ENCODE measurements around the gene OTUB2.

OTUB2 gene

DNA sequence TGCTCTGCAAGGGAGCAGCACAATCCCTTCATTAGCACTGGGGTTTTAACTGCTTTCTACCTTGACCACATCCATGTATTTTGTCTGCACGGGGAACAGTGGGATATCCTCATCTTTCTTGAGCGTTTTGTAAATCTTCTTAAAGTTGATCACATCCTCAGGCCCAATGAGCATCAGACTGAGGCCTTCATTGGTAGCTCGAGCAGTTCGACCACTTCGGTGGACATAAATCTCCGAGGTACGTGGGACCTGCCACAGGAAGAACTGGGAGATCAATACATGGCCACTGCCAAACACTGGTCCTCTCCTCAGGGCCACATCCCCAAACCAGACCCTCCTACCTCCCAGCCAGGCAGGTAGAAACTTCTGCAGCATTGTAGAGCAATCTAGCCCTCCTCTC, 28.8 kb downstream of the OTUB2 start:
- H3K27me3 ChIP-seq (ENCODE audit: insufficient read depth, low read length): no peaks in the 10 kb centered on the region
- H3K9me2 ChIP-seq (ENCODE audit: low read depth, low read length): no peaks in the 10 kb centered on the region
- H3K9ac ChIP-seq (ENCODE audit: low read length): no peak overlapping the region
- TF ChIP-seq, protein P1, sequence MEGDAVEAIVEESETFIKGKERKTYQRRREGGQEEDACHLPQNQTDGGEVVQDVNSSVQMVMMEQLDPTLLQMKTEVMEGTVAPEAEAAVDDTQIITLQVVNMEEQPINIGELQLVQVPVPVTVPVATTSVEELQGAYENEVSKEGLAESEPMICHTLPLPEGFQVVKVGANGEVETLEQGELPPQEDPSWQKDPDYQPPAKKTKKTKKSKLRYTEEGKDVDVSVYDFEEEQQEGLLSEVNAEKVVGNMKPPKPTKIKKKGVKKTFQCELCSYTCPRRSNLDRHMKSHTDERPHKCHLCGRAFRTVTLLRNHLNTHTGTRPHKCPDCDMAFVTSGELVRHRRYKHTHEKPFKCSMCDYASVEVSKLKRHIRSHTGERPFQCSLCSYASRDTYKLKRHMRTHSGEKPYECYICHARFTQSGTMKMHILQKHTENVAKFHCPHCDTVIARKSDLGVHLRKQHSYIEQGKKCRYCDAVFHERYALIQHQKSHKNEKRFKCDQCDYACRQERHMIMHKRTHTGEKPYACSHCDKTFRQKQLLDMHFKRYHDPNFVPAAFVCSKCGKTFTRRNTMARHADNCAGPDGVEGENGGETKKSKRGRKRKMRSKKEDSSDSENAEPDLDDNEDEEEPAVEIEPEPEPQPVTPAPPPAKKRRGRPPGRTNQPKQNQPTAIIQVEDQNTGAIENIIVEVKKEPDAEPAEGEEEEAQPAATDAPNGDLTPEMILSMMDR (IDR thresholded peaks at IDR 0.05; ENCODE audit: low read length): no peak
- no peak for TF ChIP-seq EZH2 (IDR thresholded peaks at IDR 0.05; ENCODE audit: borderline replicate concordance, low read length)
- H2AFZ ChIP-seq (ENCODE audit: low read length): no peak overlapping the region
- no peaks in the 10 kb centered on the region for H3K9me3 ChIP-seq (ENCODE audit: low read length)
- H3K4me3 ChIP-seq (ENCODE audit: low read depth, low read length, poor library complexity, severe bottlenecking): no peak overlapping the region
- H3F3A ChIP-seq (ENCODE audit: insufficient read depth, low read length): no peaks in the 10 kb centered on the region
- no peak overlapping the region for H3K27ac ChIP-seq (ENCODE audit: low read depth, low read length, poor library complexity, severe bottlenecking)
- H3K79me2 ChIP-seq (ENCODE audit: insufficient read depth, low read length): no peaks in the 10 kb centered on the region
- no peak overlapping the region for H3K4me2 ChIP-seq (ENCODE audit: low read length)
- H3K36me3 ChIP-seq (ENCODE audit: insufficient read depth, low read length): peaks cover 92% of the 10 kb centered on the region
- no peaks in the 10 kb centered on the region for H3K4me1 ChIP-seq (ENCODE audit: insufficient read depth, low read length, severe bottlenecking)
- H4K20me1 ChIP-seq (ENCODE audit: insufficient read depth, low read length): no peaks in the 10 kb centered on the region

DNA sequence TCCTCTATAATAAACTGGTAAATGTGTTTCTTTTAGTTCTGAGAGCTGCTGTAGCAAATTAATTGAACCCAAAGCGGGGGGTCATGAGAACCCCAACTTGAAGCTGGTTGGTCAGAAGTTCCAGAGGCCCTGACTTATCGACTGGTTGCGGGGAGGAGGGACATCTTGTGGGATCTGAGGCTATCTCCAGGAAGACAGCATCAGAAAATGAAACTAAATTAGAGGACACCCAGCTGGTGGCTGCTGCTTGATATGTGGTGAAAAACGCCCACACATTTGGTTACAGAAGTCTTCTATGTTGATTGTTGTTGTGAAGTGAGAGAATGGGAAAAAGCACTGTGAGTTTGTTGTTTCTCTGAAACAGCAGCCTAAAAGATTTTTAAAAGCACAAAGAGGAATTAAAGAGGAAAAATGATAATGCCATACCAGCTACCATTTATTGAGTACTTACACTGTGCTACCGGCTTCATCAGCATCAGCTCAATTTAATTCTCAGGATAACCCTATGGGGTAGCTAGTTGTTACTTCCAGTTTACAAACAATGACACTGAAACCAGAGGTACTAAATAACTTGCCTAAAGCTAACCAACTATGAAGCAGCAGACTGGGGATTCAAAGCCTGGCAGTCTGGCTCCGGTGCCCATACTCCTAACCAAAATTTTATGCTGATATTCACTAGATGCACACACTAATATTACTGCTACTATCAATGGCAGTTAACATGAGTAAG, 30.6 kb downstream of the OTUB2 start:
- Histone ChIP-seq H3K9ac (ENCODE audit: low read length) (no peak overlapping the region), H3K79me2 (ENCODE audit: insufficient read depth, low read length) (no peaks in the 10 kb centered on the region), H3K27ac (ENCODE audit: low read depth, low read length, poor library complexity, severe bottlenecking) (no peak overlapping the region), H4K20me1 (ENCODE audit: insufficient read depth, low read length) (no peaks in the 10 kb centered on the region), H3K4me2 (ENCODE audit: low read length) (no peak overlapping the region), H3K9me3 (ENCODE audit: low read length) (no peaks in the 10 kb centered on the region), H3K9me2 (ENCODE audit: low read depth, low read length) (no peaks in the 10 kb centered on the region), H3F3A (ENCODE audit: insufficient read depth, low read length) (no peaks in the 10 kb centered on the region), H2AFZ (ENCODE audit: low read length) (no peak overlapping the region), H3K4me1 (ENCODE audit: insufficient read depth, low read length, severe bottlenecking) (no peaks in the 10 kb centered on the region), H3K27me3 (ENCODE audit: insufficient read depth, low read length) (no peaks in the 10 kb centered on the region), H3K4me3 (ENCODE audit: low read depth, low read length, poor library complexity, severe bottlenecking) (no peak overlapping the region), H3K36me3 (ENCODE audit: insufficient read depth, low read length) (peaks cover 92% of the 10 kb centered on the region)
- TF ChIP-seq, protein P1 (IDR thresholded peaks at IDR 0.05; ENCODE audit: low read length): no peak
- no peak for TF ChIP-seq EZH2 (IDR thresholded peaks at IDR 0.05; ENCODE audit: borderline replicate concordance, low read length)

DNA sequence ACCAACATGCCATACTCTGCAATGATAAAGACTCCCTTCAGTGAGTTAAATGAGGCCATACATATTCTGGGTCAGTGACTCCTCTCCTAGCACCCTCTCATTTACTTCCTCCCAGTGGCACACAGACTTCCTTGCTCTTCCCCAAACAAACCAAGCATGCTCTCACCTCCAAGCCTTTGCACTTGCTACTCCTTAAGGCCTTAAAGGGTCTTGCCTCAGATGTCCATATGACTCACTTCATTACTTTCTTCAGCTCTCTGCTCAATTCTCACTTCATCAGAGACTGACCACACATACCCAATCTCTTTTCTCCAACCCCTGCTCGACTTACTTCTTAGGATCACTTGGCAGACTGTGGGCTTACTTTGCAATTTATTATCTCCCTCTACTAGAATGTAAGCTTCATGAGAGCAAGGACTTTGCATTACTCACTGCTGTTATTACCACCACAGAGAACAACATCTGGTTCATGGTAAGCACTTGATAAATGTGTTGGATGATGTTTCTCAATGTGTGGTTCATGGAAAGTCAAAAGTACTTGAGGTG, 32.1 kb downstream of the OTUB2 start:
- Histone ChIP-seq H3K27me3 (ENCODE audit: insufficient read depth, low read length) (no peaks in the 10 kb centered on the region), H2AFZ (ENCODE audit: low read length) (no peak overlapping the region), H3K9me3 (ENCODE audit: low read length) (no peaks in the 10 kb centered on the region), H3K4me1 (ENCODE audit: insufficient read depth, low read length, severe bottlenecking) (no peaks in the 10 kb centered on the region), H3K27ac (ENCODE audit: low read depth, low read length, poor library complexity, severe bottlenecking) (no peak overlapping the region), H3K9ac (ENCODE audit: low read length) (no peak overlapping the region), H3K79me2 (ENCODE audit: insufficient read depth, low read length) (peaks cover 4% of the 10 kb centered on the region), H3K9me2 (ENCODE audit: low read depth, low read length) (no peaks in the 10 kb centered on the region), H3F3A (ENCODE audit: insufficient read depth, low read length) (no peaks in the 10 kb centered on the region), H3K4me2 (ENCODE audit: low read length) (no peak overlapping the region), H4K20me1 (ENCODE audit: insufficient read depth, low read length) (no peaks in the 10 kb centered on the region), H3K4me3 (ENCODE audit: low read depth, low read length, poor library complexity, severe bottlenecking) (no peak overlapping the region), H3K36me3 (ENCODE audit: insufficient read depth, low read length) (peaks cover 94% of the 10 kb centered on the region)
- TF ChIP-seq, protein P1 (IDR thresholded peaks at IDR 0.05; ENCODE audit: low read length): no peak
- no peak for TF ChIP-seq EZH2 (IDR thresholded peaks at IDR 0.05; ENCODE audit: borderline replicate concordance, low read length)
